PFSK-1 (cell line): ENCODE measurements around the gene GNG12.

Experiments
- FOXP2 ChIP-seq: optimal IDR thresholded peaks from 2 replicates; pipeline ENCODE3; 2011; ENCODE audit warnings: borderline replicate concordance, control low read depth, inconsistent platforms; ENCODE audit not compliant: insufficient read depth; ENCODE audit errors: extremely low read length, extremely low read depth
- POLR2AphosphoS5 ChIP-seq: IDR thresholded peaks from 2 replicates; pipeline ENCODE4 v1.6.1; 2012; ENCODE audit warnings: low read depth, mild to moderate bottlenecking, control low read depth, low read length, moderate library complexity
- REST ChIP-seq, 2 experiments: IDR thresholded peaks; 2 replicates each; pipeline versions ENCODE4 v1.6.1 to v1.8.0; 2011 to 2012; ENCODE audit warnings: low read depth in 2 of 2, low read length in 2 of 2, control low read depth in 1 of 2, inconsistent platforms in 1 of 2, mild to moderate bottlenecking in 1 of 2, moderate library complexity in 1 of 2; ENCODE audit not compliant: insufficient read depth in 1 of 2
- SIN3A ChIP-seq: IDR thresholded peaks from 2 replicates; pipeline ENCODE4 v1.6.1; 2012; ENCODE audit warnings: mild to moderate bottlenecking, low read length, moderate library complexity, borderline replicate concordance; ENCODE audit not compliant: insufficient read depth
- TAF1 ChIP-seq: IDR thresholded peaks from 2 replicates; pipeline ENCODE4 v1.6.1; 2012; ENCODE audit warnings: low read length, control low read depth, borderline replicate concordance; ENCODE audit not compliant: insufficient read depth

Gene GNG12

GRCh38 chr1:67818725-67819301 lies 14.5 kb downstream of the GNG12 start:
- TF ChIP-seq TAF1 (no peak), SIN3A (no peak), REST (IDR thresholded peaks at IDR 0.05; ENCODE audit: insufficient read depth in 1 of 2, low read depth in 2 of 2, low read length in 2 of 2) (no peak), POLR2AphosphoS5 (no peak), FOXP2 (no peak)

GRCh38 chr1:67818162-67818561 lies 15.1 kb downstream of the GNG12 start:
- no peak for TF ChIP-seq POLR2AphosphoS5
- no peak for TF ChIP-seq TAF1

GRCh38 chr1:67817319-67817718 lies 15.9 kb downstream of the GNG12 start:
- TF ChIP-seq REST (IDR thresholded peaks at IDR 0.05; ENCODE audit: insufficient read depth in 1 of 2, low read depth in 2 of 2, low read length in 2 of 2) (no peak), FOXP2 (no peak), SIN3A (no peak)

- TF ChIP-seq SIN3A (no peak), REST (IDR thresholded peaks at IDR 0.05; ENCODE audit: insufficient read depth in 1 of 2, low read depth in 2 of 2, low read length in 2 of 2) (no peak), TAF1 (no peak), POLR2AphosphoS5 (no peak), FOXP2 (no peak)
Measured at GRCh38 chr1:67816506-67816905, 16.8 kb downstream of the GNG12 start.

- TF ChIP-seq POLR2AphosphoS5 (no peak), FOXP2 (no peak), SIN3A (no peak), REST (IDR thresholded peaks at IDR 0.05; ENCODE audit: insufficient read depth in 1 of 2, low read depth in 2 of 2, low read length in 2 of 2) (no peak), TAF1 (no peak)
Measured at GRCh38 chr1:67816095-67816475, 17.2 kb downstream of the GNG12 start.
